ENCODE results near the gene PTK7.
"Not testable (repeated sequence)": the region's sequence is repeated elsewhere in the genome, so short reads cannot be mapped to it uniquely, and the experiment has no call there.

PTK7 gene

DNA sequence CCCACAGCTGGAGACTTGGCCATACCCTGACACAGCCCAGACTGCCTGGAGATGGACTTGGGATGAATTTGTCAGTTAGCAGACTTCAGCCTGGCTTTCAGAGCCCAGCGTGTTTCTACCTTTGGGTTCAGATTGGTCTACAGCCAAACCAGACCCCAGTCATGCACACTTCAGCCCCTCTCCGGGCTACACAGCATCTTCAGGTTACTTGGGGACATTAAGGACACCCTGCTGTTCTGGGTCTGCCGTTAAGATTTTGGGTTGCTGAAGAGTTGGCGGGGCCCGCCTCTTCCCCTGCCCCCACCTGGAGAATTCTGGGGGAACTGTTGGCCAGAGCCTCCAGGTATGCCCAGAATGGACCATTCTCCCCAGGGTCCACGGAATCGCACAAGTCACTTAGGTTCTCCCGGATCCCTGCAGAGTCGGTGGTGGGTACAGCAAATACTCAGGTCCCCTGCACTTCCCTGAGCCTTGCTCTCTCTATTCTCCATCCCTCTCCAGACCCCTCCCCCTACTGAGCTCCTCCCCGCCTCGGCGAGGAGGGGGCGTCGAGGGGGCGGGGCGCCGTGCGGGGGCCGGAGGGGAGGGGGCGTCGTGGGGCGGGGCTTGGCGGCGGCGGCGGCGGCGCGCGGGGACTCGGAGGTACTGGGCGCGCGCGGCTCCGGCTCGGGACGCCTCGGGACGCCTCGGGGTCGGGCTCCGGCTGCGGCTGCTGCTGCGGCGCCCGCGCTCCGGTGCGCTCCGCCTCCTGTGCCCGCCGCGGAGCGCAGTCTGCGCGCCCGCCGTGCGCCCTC is at the start of gene PTK7:
Gene PTK7 (plus strand): TSS at position 645 of the 794 bp plus-strand sequence. CDS start 175 bp downstream, outside the sequence.
- DNase-seq = no peak

DNA sequence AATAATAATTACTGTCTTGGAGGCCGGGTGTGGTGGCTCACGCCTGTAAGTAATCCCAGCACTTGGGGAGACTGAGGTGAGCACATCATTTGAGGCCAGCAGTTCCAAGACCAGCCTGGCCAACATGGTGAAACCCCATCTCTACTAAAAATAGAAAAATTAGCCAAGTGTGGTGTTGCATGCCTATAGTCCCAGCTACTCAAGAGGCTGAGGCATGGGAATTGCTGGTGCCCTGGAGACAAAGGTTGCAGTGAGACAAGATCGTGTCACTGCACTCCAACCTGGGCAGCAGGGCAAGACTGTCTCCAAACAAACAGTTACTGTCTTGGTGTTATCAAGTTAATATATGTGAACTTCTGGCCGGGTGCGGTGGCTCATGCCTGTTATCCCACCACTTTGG is 49.7 kb upstream of the PTK7 start:
- no peak for DNase-seq

DNA sequence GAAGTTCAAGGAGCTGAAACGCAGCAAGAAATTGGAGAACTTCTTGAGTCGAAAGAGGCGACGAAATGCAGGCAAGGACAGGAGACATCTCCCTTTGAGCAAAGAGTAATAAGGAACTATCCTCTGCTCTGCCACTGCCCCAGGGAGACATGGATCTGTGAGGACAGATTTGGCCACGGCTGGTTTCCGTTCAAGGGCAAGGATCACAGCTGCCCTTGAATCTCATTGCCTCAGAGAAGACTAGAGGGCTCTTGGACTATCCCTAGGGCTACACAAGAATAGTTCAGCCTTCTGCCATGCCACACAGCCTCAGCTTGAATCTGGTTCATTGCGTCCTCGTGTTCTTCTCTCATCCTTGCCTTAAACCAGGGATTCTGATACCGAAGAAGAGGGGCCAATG is 47.0 kb upstream of the PTK7 start:
- no peak for DNase-seq

GRCh38 chr6:43032326-43032725 is 43.8 kb upstream of the PTK7 start:
- DNase-seq = no peak

DNA sequence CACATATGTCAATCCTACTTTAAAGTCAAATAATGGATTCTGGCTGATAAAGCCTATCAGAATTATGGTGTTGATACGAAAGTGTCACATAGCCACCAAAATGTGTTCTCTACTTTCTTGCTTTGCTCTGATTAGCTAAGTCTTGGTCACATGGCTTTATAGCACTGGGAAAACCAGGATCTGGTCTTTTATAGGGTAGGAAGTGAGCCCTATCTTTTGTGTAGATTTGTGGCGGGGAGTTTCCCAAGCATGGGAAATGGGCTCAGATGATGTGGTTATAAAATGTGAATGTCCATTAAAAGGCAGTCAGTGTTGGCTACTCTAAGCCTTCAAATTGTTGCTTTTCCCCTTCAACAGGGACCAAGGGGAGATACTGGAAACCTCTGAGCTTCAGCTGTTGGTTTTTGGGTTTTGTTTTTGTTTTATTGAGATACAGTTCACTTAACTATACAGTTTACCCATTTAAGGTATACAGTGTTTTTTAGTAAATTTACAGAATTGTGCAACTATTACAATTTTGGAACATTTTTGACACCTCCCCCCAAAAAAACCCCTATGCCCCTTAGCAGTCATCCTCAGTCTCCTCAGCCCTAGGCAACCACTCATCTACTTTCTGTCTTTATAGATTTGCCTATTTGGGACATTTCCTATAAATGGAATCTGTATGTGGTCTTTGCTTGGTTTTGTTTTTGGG is 42.5 kb upstream of the PTK7 start:
- no peak for DNase-seq

- DNase-seq = no peak
Measured at GRCh38 chr6:43034190-43034525, 42.0 kb upstream of the PTK7 start.

DNA sequence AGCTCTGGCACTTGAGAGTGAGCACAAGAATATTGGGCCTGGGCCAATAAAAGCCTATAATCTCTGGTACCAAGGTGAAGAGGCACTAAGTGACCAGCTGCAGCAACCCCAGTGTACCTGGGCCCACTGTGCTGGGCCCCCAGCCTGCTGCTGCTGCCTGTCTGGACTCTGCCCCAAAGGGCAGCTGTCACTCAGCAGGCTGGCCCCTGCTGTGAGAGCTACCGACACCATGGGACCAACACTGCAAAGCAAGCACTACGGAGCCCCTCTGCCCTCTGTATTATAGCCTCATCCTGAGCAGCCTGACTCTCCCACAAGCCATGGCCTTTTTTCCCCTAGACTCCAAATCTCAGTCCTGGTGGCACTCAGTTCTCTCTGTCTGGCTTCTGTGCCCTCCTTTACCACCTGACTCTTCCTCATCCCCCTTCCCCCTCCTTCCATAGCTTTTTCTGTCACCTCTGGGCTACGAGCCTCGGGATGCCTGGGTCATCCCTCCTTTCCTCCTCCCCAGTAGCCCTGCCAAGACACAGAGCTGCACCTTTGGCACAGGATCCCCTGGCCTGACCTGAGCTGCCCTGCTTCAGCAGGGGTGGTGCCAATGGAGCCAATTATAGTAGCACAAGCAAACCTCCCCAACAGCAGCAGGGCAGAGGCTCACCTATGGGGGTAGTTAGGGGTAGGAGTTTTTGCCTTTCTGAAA is 40.5 kb upstream of the PTK7 start:
- no peak for DNase-seq

DNA sequence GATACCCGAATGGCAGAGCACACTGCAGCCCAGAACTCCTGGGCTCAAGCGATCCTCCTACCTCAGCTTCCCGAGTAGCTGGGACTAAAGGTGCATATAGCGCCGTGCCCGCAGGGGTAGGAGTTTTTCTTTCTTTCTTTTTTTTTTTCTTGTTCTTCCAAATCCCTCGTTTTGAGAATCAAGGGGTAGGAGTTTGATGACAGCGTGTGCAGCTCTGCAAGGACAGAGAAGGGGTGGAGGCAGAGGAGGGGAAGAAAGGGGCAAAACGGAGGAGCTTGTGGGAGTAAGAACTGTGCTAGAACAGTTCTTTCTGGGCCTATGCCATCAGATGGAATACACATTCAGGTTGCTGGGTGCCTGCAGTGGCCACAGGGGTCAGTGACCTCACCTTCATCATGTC is 39.4 kb upstream of the PTK7 start:
- DNase-seq = no peak

GRCh38 chr6:43037197-43037596 is 38.9 kb upstream of the PTK7 start:
- DNase-seq = no peak

- DNase-seq = no peak
Measured at GRCh38 chr6:43037706-43038105, 38.4 kb upstream of the PTK7 start.

- DNase-seq = no peak
Measured at GRCh38 chr6:43038727-43039126, 37.4 kb upstream of the PTK7 start.

DNA sequence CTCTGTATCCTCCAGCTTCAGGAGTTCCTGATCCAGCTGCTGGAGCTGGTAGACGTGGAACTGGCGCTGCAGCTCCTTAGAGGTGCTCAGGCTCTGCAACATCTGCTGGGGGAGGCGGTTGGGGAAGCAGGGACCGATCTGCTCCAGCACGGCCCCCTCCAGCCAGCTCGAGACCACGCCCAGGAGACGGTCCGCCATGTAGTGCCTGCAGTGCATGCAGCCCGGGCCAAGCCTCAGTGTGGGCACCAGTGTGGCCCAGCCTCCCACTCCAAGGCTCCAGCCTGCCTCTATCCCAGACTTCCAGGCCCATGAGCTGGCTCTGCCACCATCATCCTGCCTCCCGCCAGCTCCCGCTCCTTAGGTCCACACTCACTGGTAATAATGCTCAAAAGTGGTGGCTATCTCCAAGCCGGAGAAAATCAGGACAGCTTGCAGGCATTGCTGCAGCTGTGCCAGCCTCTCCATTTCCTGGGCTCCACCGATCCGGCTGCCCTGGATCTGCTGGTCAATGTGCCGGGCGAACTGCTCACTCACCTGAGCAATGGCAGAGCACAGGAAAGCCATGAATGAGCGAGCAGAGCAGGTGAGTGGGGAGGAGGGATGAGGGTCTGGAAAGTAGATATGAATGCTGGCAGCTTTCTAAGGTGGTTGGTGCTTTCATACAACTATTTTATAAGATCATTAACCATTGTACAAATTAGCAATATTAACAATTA is 35.4 kb upstream of the PTK7 start:
- no peak for DNase-seq

GRCh38 chr6:43041475-43041874 is 34.6 kb upstream of the PTK7 start:
- DNase-seq = not testable (repeated sequence)

DNA sequence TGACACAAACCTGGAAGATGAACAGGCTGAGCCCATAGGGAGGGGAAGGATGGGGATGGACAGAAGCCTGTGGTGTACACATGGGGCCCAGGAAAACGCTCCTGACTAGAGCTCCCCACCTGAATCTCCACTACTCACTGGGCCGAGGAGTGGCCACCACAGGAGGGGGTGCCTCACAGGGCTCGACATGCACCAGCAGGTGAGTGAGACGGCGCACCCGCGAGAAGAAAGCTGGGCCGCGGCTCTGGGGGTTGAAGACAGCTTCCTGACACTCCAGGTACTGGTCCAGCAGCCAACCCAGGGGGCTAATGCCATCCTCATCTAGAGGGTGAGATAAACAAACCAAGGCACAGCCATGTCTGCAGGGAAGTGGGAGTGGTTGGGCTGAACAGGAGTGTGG is 32.8 kb upstream of the PTK7 start:
- DNase-seq = no peak

GRCh38 chr6:43045371-43045930 is 30.7 kb upstream of the PTK7 start:
- DNase-seq = no peak

DNA sequence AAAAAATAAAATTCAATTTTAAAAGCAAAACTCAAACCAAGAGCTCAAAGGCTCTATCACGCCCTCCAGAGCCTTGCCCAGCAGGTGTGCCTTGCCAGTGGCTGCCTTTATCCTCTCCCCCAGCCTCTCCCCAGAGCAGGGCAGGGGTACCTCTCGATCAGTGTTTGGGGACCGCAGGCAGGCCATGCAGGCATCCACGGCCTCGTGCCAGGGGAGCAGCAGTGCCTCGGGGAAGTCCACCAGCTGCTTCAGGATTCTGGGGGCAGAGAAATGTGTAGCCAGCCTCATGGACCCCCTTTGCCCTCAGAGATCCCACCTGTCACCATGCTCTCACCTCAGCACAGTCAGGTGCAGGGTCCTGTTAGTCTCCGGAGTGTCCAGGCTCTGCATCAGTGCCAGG is 28.1 kb upstream of the PTK7 start:
- DNase-seq = no peak

DNA sequence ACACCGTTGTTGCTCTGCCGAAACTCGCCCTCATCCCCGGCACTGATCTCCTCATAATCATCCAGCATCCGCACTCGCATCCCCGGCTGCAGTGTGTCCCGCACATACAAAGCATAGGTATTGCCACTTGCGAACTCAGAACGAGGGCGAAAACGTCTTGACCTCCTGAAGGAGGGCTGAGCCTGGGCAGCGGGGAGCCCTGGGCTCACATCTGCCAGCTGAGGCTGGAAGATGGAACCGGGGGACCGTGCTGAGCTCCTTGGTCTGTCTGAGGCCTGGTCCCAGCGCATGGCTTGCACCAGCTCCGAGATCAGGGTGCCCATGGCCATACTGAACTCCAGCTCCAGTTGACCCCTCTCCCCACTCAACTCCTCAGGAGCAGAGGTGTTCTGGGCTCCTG is 25.1 kb upstream of the PTK7 start:
- DNase-seq = no peak

DNA sequence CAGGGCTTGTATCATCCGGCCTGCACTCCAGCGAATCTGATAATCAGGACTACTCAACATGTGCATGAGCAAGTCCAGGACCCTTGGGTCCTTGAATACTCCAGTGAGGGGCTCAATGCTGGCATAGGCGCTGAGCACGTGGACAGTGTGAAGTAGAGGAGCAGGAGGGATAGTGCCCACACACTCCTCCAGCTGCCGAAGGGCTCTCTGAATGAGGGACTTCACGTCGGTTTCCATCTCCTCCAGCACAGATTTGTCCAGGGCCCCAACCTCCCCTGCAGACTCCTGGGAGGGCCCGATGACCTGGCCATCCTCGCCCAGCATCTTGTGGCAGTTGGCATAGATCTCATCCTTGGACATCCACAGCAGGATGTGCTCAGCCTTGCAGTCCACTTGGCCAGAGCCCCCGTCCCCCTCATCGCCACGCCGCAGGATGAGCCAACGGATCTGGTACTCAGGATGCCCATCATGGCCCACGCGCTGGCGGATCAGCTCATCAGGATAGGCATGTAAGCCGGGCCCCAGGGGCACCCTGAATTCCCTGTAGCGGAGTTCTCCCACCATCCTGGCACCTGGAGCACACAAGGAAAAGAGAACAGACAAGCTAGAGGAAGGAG is 23.8 kb upstream of the PTK7 start:
- DNase-seq = no peak

DNA sequence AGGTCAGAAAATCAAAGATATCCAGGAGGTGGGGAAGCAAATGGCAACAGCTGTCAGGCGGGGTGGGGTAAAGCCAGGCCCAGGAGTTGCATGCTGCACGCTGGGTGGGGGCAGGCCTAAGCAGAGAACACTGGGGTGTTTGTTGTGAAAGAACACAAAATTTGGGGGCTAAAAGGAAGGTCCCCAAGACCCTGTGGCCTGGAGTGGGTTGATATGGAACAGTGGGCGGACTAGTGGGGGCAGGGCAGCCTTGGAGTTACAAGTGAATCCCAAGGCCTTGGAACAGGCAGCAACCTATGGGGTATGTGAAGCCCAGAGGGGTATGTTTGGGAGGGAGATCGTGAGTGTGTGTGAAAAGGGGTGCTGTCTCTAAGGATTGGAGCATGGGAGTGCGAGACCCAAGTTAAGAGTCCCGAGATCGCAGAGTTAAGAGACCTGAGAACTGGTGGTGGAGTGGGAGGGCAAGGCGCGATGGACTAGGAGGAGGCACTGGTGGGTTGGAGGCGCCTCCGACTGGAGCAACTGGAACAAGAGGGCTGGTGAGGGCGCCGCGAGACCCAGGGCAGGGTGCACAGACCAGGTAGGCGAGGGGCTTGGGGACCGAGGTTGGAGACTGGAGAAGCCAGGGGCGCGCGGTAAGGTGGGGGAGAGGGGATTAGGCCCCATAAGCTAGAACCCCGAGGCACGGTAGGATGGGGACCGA is 23.1 kb upstream of the PTK7 start:
- no peak for DNase-seq

DNA sequence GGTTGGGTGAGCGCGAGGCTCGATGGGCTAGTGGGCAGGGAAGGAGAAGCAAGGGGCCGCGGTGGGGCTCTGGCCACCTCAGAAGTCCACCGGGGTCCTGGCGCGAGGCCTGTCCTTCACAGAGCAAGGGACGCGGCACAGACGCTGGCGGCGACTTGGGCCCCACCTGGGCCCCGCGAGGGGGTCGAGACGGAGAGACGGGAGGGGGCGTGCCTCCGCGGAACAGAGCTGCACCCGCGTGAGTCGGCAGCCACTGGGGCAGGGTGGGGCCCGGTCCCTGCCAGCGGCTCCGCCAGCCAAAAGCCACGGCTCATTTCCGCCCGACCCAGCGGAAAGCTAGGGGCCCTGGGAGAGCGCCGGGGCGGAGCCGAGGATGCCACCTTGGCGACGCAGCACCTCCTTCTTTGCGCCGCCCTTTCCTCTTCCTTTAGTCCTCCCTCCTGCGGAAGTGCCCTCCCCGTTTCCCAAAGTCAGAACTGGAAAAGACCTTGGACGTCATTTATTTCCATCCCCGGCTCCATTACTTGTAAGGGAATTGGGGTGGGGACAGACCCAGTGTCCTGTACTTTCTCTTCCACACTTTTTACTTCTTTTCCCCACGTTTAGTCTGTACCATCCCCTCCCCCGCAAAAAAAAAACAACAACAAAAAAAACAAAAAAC is 22.4 kb upstream of the PTK7 start, which contains the start of gene CUL7:
Gene CUL7 (minus strand): TSS at position 307 of the 661 bp plus-strand sequence. CDS start 1,063 bp downstream, outside the sequence.
- DNase-seq = peak; percentile 86

All from activated gamma-delta T cell treated with Interleukin-2 at 50 U/mL for 16 hours (primary cell).